Stomach (tissue), 4 donors: ENCODE results near the gene TMEM88.

Experiments used
- CTCF ChIP-seq, 7 experiments: fragments of 450-650 bp in 4 of 7; fragments of 200-600 bp in 3 of 7; sonication (generic) in 3 of 7; IDR thresholded peaks; one replicate each; pipeline ENCODE4 v1.5.1; 2016 to 2019; ENCODE audit warnings: antibody characterized with exemption in 7 of 7, control low read depth in 2 of 7, mild to moderate bottlenecking in 1 of 7
- EP300 ChIP-seq: sonication (generic); formaldehyde crosslinking; IDR thresholded peaks from one replicate; pipeline ENCODE4 v1.6.1; 2017; ENCODE audit warnings: antibody characterized with exemption
- POLR2A ChIP-seq, 4 donors: fragments of 450-650 bp; IDR thresholded peaks; one replicate each; pipeline ENCODE4 v1.6.1; 2016; ENCODE audit warnings: antibody characterized with exemption in 4 of 4, control low read depth in 2 of 4, mild to moderate bottlenecking in 1 of 4, moderate library complexity in 1 of 4
- POLR2AphosphoS5 ChIP-seq, 3 donors: sonication (generic); formaldehyde crosslinking; IDR thresholded peaks; one replicate each; pipeline ENCODE4 v1.6.1; 2016; ENCODE audit warnings: antibody characterized with exemption in 3 of 3

- no peak for TF ChIP-seq CTCF (IDR thresholded peaks at IDR 0.05)
- TF ChIP-seq POLR2A (IDR thresholded peaks at IDR 0.05), result no peak
- no peak for TF ChIP-seq POLR2AphosphoS5 (IDR thresholded peaks at IDR 0.05)
- TF ChIP-seq EP300, result no peak
Observed at GRCh38 chr17:7888184-7888920, 33.5 kb downstream of the TMEM88 start, which contains the start of gene CHD3.
